Activated T-helper 2 cell treated with anti-CD3 and anti-CD28 coated beads, Interferon-gamma antibody, Interleukin-2, Interleukin-4, amounts not matched to agents 10 μg/mL and 5 μg/mL and 100 μg/mL, durations not matched to agents 14 hours and 24 hours and 36 hours (primary cell): ENCODE data around the gene GRIK3. TPM values are rescaled to one million over a fixed set of nuclear protein-coding genes. Genes with fewer than 3 reads are reported as not detected.

Source experiments
- DNase-seq: peaks from one replicate; pipeline ENCODE4 v3.0.0; 2021; ENCODE audit warnings: low spot score
- H3K27ac Mint-ChIP-seq: one replicate; pipeline ENCODE4 v1.8.0; 2021; ENCODE audit warnings: mixed read lengths
- H3K27me3 Mint-ChIP-seq: one replicate; pipeline ENCODE4 v1.8.0; 2021; ENCODE audit warnings: low read depth, mixed read lengths
- H3K36me3 Mint-ChIP-seq: one replicate; pipeline ENCODE4 v1.8.0; 2021; ENCODE audit warnings: low read depth, mixed read lengths
- H3K4me1 Mint-ChIP-seq: one replicate; pipeline ENCODE4 v1.8.0; 2021; ENCODE audit warnings: low read depth, mixed read lengths
- H3K4me3 Mint-ChIP-seq: one replicate; pipeline ENCODE4 v1.8.0; 2021; ENCODE audit warnings: low read depth, mild to moderate bottlenecking, moderate library complexity, mixed read lengths
- H3K9me3 Mint-ChIP-seq: one replicate; pipeline ENCODE4 v1.8.0; 2021; ENCODE audit warnings: mixed read lengths
- intact Hi-C: fragments of 100-400 bp; cut with micrococcal nuclease; formaldehyde crosslinking; loops from one replicate; pipeline ENCODE4 v1.15.1; 2023
- total RNA-seq: library from RNA; stranded (reverse); gene quantifications from 2 replicates; pipeline ENCODE4 v1.2.3, GENCODE V29; 2022

The GRIK3 gene
- total RNA-seq, 1 donor from 2014 or later = not detected

- no peak overlapping the region for H3K4me3 Mint-ChIP-seq
- H3K27ac Mint-ChIP-seq = no peak overlapping the region
- no peaks in the 10 kb centered on the region for H3K4me1 Mint-ChIP-seq
- intact Hi-C loops = no loop called here
- peaks cover 7% of the 10 kb centered on the region for H3K9me3 Mint-ChIP-seq
- no peaks in the 10 kb centered on the region for H3K27me3 Mint-ChIP-seq
- H3K36me3 Mint-ChIP-seq = no peaks in the 10 kb centered on the region
- DNase-seq = no peak
These were observed 52.3 kb downstream of the GRIK3 start for GRCh38 chr1:36981771-36982622.

GRCh38 chr1:36981126-36981525, 53.2 kb downstream of the GRIK3 start:
- no peaks in the 10 kb centered on the region for H3K4me1 Mint-ChIP-seq
- H3K9me3 Mint-ChIP-seq = peaks cover 7% of the 10 kb centered on the region
- intact Hi-C loops = no loop called here
- no peak overlapping the region for H3K4me3 Mint-ChIP-seq
- H3K27me3 Mint-ChIP-seq = no peaks in the 10 kb centered on the region
- DNase-seq = no peak
- H3K27ac Mint-ChIP-seq = no peak overlapping the region
- no peaks in the 10 kb centered on the region for H3K36me3 Mint-ChIP-seq

- Mint-ChIP-seq H3K27ac (no peak overlapping the region), H3K4me3 (no peak overlapping the region), H3K36me3 (no peaks in the 10 kb centered on the region), H3K4me1 (no peaks in the 10 kb centered on the region), H3K9me3 (peaks cover 7% of the 10 kb centered on the region), H3K27me3 (no peaks in the 10 kb centered on the region)
- intact Hi-C loops = no loop called here
- DNase-seq = no peak
These were observed 56.4 kb downstream of the GRIK3 start for GRCh38 chr1:36977731-36978406.

GRCh38 chr1:36975642-36976041, 58.7 kb downstream of the GRIK3 start:
- Mint-ChIP-seq H3K36me3 (no peaks in the 10 kb centered on the region), H3K4me3 (no peak overlapping the region), H3K4me1 (no peaks in the 10 kb centered on the region), H3K9me3 (peaks cover 7% of the 10 kb centered on the region), H3K27me3 (no peaks in the 10 kb centered on the region), H3K27ac (no peak overlapping the region)
- intact Hi-C loops = no loop called here
- no peak for DNase-seq

GRCh38 chr1:36973056-36973455, 61.3 kb downstream of the GRIK3 start:
- H3K27ac Mint-ChIP-seq = no peak overlapping the region
- H3K4me3 Mint-ChIP-seq = no peak overlapping the region

GRCh38 chr1:36971852-36972618, 62.3 kb downstream of the GRIK3 start:
- no peaks in the 10 kb centered on the region for H3K9me3 Mint-ChIP-seq
- no peaks in the 10 kb centered on the region for H3K36me3 Mint-ChIP-seq
- no peak overlapping the region for H3K27ac Mint-ChIP-seq
- H3K4me3 Mint-ChIP-seq = no peak overlapping the region
- no peak for DNase-seq
- H3K4me1 Mint-ChIP-seq = no peaks in the 10 kb centered on the region
- no peaks in the 10 kb centered on the region for H3K27me3 Mint-ChIP-seq
- intact Hi-C loops = no loop called here

More at GRCh38 chr1:36973056-36973455, 61.3 kb downstream of the GRIK3 start:
- intact Hi-C loops = no loop called here
- Mint-ChIP-seq H3K4me1 (no peaks in the 10 kb centered on the region), H3K36me3 (no peaks in the 10 kb centered on the region), H3K9me3 (peaks cover 1% of the 10 kb centered on the region), H3K27me3 (no peaks in the 10 kb centered on the region)
- DNase-seq = no peak

- no peaks in the 10 kb centered on the region for H3K4me1 Mint-ChIP-seq
- no peak overlapping the region for H3K4me3 Mint-ChIP-seq
- no peaks in the 10 kb centered on the region for H3K9me3 Mint-ChIP-seq
- no peaks in the 10 kb centered on the region for H3K27me3 Mint-ChIP-seq
- DNase-seq = no peak
- no peak overlapping the region for H3K27ac Mint-ChIP-seq
- intact Hi-C loops = no loop called here
- H3K36me3 Mint-ChIP-seq = no peaks in the 10 kb centered on the region
These were observed 65.6 kb downstream of the GRIK3 start for GRCh38 chr1:36968730-36969129.

- no peaks in the 10 kb centered on the region for H3K27me3 Mint-ChIP-seq
- no peak for DNase-seq
- no peak overlapping the region for H3K27ac Mint-ChIP-seq
- H3K4me3 Mint-ChIP-seq = no peak overlapping the region
- intact Hi-C loops = no loop called here
- H3K36me3 Mint-ChIP-seq = no peaks in the 10 kb centered on the region
- no peaks in the 10 kb centered on the region for H3K9me3 Mint-ChIP-seq
- no peaks in the 10 kb centered on the region for H3K4me1 Mint-ChIP-seq
These were observed 68.1 kb downstream of the GRIK3 start for GRCh38 chr1:36966242-36966641.

- Mint-ChIP-seq H3K27me3 (no peaks in the 10 kb centered on the region), H3K4me3 (no peak overlapping the region), H3K9me3 (no peaks in the 10 kb centered on the region), H3K4me1 (no peaks in the 10 kb centered on the region), H3K36me3 (no peaks in the 10 kb centered on the region), H3K27ac (no peak overlapping the region)
- intact Hi-C loops = no loop called here
- DNase-seq = no peak
These were observed 68.8 kb downstream of the GRIK3 start for GRCh38 chr1:36965275-36966159.

GRCh38 chr1:36964830-36965229, 69.5 kb downstream of the GRIK3 start:
- H3K4me1 Mint-ChIP-seq = no peaks in the 10 kb centered on the region
- intact Hi-C loops = no loop called here
- no peaks in the 10 kb centered on the region for H3K27me3 Mint-ChIP-seq
- H3K9me3 Mint-ChIP-seq = no peaks in the 10 kb centered on the region
- no peak for DNase-seq
- no peak overlapping the region for H3K4me3 Mint-ChIP-seq
- no peak overlapping the region for H3K27ac Mint-ChIP-seq
- no peaks in the 10 kb centered on the region for H3K36me3 Mint-ChIP-seq

- Mint-ChIP-seq H3K9me3 (no peaks in the 10 kb centered on the region), H3K27ac (no peak overlapping the region), H3K27me3 (no peaks in the 10 kb centered on the region), H3K36me3 (no peaks in the 10 kb centered on the region), H3K4me3 (no peak overlapping the region), H3K4me1 (no peaks in the 10 kb centered on the region)
- DNase-seq = no peak
- intact Hi-C loops = no loop called here
These were observed 71.3 kb downstream of the GRIK3 start for GRCh38 chr1:36963006-36963405.

GRCh38 chr1:36961062-36961615, 73.2 kb downstream of the GRIK3 start:
- Mint-ChIP-seq H3K27me3 (no peaks in the 10 kb centered on the region), H3K4me3 (no peak overlapping the region), H3K9me3 (no peaks in the 10 kb centered on the region), H3K27ac (no peak overlapping the region), H3K36me3 (no peaks in the 10 kb centered on the region), H3K4me1 (no peaks in the 10 kb centered on the region)
- no peak for DNase-seq
- intact Hi-C loops = no loop called here
